Astrocyte (in vitro differentiated cells and primary cell): ENCODE measurements around the gene SH3PXD2B.

ENCODE experiments used
- CTCF ChIP-seq: IDR thresholded peaks from 2 replicates; pipeline ENCODE4 v1.5.1; 2011; ENCODE audit warnings: low read depth, mild to moderate bottlenecking, inconsistent platforms, low read length, moderate library complexity; ENCODE audit not compliant: insufficient read depth
- EZH2 ChIP-seq: IDR thresholded peaks from 2 replicates; pipeline ENCODE4 v1.6.1; 2012; ENCODE audit warnings: mild to moderate bottlenecking, low read length, inconsistent platforms; ENCODE audit not compliant: insufficient read depth

GRCh38 chr5:172365948-172366608, 88.2 kb downstream of the SH3PXD2B start:
- TF ChIP-seq CTCF, result no peak
- no peak for TF ChIP-seq EZH2
